GM21367 (cell line): ENCODE data around the gene DNAH5.
A peak's percentile ranks its signal among the peaks of the same experiment; 100 is the strongest.
"Not testable (repeated sequence)": the region's sequence is repeated elsewhere in the genome, so short reads cannot be mapped to it uniquely, and the experiment has no call there.

ENCODE experiments used
- ATAC-seq: cut with Tn5 transposase; IDR thresholded peaks from one replicate; pipeline ENCODE4 v1.9.1; 2021; ENCODE audit not compliant: unreplicated experiment

The DNAH5 gene

DNA sequence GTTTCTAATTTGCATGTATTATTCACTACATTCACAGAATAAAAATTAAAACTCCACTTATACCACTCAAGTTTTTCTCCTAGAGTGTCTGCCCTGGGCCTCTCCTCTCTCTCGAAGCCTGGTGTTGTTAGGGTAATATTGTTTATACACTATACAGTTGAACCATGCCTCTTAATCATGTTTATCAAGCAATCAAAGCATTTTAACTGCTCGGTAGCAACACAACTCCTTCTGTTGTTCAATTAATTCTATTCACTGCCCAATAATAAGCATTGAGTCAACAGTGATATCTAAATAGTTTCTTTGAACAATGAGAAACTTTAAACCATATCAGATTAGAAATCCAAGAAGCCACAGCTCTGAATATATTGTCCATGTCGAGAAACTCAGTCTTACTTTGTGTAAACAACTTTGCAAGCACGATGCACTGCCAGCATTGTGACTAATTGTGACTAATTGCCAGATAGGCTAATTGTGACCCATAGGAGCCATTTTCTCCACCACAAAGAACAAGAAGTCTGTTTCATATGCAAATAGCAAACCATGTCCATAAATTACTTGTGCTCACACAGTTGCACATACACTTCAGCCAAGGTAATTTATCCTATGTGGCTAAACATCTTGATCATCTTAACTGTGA is at the start of gene DNAH5:
Gene DNAH5 (minus strand): TSS at position 129 of the 640 bp plus-strand sequence. CDS start 250 bp downstream, outside the sequence.
- ATAC-seq = no peak

- no peak for ATAC-seq
These were observed 49.4 kb upstream of the DNAH5 start for GRCh38 chr5:13993926-13994325.

DNA sequence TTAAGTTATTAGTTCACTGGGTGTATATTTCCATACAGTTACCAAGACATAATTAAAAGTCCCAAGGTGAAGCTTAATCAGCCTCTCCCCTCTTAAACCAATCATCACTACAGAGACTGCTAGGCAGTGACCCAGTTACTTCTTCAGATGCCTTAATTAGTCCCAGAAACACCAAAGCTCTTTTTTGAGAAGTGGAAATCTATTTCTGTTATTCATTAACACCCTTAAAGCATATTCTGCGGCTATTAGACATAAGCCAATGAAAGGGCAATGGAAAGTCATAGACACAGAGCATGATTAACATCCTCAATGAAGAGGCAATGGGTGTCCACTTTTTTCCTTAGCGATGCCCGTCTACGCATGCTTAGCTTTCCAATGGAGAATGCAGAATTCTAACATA is 48.3 kb upstream of the DNAH5 start:
- no peak for ATAC-seq

- ATAC-seq = no peak
These were observed 46.9 kb upstream of the DNAH5 start for GRCh38 chr5:13991365-13991764.

- ATAC-seq = no peak
These were observed 46.4 kb upstream of the DNAH5 start for GRCh38 chr5:13990896-13991295.

- ATAC-seq = no peak
These were observed 45.3 kb upstream of the DNAH5 start for GRCh38 chr5:13989832-13990231.

DNA sequence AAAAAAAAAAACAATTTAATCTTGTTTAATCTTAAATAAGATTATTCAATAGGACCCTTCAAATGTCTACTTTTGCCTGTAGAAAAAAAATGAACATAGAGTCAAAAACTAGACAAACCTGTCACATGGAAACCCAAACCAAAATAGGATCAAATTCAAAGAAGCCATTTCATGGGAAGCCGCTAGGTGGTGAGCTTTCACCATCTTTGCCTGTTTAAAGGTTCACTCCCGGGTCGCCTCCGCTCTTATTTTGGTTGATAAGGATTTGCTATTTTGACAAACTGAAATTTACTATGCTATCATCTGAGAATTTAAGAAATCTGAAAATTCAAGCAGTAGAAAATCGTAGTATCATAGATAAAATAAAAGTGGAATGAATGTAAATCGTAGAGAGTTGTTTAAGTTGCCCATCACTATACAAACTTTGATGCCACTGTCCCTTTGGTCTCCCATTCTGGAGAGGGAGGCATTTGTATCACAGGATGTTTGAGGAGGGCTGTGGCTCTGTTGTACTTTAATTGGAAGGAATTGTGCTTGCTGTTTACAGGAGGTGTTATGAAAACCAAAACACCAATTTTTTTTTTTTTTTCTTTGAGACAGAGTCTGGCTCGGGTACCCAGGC is 43.5 kb upstream of the DNAH5 start:
- ATAC-seq = no peak

DNA sequence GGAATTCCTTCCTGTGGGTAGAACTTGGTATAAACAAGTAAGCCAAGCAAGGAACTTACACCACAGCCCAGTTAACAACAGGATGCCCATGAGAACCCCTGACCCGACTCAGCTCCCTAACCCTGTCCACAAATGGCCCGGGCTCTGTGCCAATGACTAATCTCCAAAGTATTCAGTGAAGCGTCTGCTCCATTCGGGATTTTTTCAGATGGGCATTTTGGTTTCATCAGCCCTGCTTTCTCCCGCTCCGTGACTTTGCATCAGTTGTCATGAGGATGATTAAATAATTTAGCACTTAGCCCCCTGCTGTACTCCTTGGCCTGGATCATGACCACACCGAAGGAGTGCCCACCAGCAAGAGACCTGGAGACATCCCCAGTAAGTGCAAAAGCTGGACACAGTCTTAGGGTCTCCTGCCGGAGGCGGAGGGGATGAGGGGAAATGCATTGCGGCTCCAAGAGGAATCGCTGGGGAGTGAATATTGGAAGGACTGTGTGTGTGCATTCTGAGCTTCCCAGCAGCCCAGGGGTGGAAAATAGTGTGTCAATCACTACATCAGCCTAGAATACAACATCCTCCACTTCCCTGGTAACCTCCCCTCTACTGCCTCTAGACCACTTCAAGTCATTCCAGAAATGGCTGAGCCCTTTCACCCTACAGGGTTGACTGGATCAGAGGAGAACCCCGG is 41.4 kb upstream of the DNAH5 start:
- ATAC-seq = no peak

GRCh38 chr5:13984888-13985287 is 40.4 kb upstream of the DNAH5 start:
- not testable (repeated sequence) for ATAC-seq

DNA sequence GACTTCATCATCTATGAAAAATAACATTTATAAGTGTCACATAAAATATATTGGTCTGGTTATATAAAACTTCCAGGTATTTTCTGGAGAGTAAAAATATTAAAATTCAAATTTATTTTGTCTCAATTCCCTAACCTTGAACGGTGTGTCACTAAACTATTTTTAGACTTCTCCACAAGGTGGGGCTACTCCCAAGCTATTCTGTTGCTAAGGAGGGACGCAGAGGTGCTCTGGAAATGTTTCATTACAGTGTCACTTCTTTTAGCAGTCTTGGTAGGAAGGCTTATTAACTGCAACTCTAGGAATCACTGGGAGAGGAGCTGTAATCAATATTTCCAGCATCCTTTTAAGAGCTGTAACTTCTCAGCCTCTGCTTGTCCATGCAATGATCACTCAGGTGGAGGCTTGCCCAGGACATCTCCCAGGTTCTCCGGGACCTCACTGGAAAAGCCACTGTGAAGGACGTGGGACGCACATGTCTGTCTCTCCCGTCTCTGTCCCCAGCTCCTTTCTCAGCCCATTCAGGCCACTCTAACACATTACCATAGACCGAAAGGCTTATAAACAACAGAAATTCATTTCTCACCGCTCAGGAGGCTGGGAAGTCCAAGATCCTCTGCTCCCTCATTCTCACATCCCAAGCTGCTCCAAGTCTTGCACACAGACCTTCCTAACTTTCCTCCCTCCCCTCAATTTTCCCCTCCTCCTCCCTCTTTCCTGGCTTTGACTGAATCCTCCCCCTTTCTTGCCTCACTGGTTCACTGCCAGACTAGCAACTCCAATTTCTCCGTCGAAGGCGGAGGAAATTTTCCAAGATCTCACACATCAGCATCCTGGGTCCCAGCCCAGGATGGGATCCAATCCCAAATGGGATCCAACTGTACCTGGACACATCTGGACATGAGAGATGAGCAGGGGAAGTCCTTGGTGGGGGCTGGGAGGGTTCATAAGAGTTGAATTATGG is 32.7 kb upstream of the DNAH5 start:
- no peak for ATAC-seq

- ATAC-seq = no peak
These were observed 31.7 kb upstream of the DNAH5 start for GRCh38 chr5:13976223-13976622.

DNA sequence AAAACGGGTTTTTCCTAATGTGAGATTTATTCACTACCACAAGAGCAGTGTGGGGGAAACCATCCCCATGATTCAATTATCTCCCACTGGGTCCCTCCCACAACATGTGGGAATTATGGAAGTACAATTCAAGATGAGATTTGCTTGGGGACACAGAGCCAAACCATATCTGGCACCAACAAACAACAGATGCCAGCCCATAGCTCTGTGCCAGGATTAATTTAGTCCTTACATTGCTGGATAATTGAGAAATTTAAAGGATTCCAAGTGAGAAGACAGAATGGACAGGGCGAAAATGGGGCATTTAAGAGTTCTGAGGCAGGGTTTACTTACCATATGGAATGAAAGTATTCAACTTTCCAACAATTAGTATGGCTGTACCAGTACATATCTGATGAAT is 30.8 kb upstream of the DNAH5 start:
- ATAC-seq = no peak

DNA sequence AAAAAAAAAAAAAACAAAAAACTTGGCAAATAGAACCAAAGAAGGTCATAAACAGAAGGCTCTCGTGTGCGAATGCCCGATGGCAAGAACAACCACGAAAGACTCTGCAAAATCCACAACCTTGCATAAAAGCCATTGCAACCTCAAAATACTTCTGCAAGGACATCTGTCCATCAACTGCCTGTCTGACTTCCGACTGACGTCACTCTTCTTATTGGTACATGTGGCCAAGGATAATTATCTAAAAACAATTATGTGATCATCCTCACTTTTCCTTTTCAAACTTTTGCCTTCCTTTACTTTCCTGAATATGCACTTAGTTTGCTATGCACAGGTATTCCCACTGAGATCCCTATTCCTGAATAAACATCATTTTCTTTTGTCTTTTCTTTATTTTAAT is 29.2 kb upstream of the DNAH5 start:
- ATAC-seq = no peak

GRCh38 chr5:13972029-13972428 is 27.5 kb upstream of the DNAH5 start:
- no peak for ATAC-seq

DNA sequence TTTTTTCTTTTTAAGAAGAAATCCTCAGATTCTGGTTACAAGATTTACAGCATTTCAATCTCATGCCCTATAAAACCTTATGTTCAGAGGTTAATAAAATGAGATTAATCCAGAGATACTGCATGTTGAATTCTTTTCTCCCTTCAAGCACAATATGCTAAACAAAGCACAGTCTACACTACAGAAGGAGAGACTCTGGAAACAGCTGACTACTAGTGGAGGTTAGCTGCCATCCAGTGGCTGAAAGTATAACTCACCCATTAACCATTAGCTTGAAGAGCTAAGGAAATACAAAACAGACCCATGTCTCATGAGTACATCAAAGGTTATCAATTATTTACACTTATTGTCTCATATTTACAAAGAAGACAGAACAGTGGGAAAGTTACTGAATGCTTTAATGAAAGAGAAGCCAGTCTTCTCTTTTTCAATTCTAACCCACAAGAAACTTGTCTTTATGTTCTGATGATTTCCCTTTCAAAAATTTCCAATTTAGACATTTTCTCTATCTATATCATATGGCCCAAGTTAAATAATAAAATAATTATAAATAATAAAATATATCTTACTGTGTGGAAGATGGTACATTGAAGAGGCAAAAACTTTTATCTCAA is 12.7 kb upstream of the DNAH5 start:
- peak; percentile 97 for ATAC-seq

GRCh38 chr5:13956471-13956870 is 12.0 kb upstream of the DNAH5 start:
- ATAC-seq = no peak

DNA sequence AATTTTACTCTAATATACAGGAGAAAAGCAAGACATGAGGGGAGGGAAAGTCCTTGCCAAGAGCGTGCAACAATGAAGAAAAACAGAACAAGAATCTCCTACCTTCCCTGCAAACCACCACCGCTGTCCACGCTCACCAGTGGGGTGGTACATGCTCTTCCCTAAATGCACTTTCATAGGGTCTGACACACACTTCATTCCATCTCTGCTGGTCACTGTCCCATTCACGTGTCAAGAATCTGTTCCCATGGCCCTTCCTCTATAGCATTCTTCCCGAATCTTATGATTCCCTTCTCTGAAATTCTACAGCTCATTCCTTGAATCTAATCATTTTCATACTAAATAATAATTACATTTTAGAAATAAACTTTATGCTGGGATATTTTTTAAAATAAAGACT is 11.4 kb upstream of the DNAH5 start:
- ATAC-seq = no peak

DNA sequence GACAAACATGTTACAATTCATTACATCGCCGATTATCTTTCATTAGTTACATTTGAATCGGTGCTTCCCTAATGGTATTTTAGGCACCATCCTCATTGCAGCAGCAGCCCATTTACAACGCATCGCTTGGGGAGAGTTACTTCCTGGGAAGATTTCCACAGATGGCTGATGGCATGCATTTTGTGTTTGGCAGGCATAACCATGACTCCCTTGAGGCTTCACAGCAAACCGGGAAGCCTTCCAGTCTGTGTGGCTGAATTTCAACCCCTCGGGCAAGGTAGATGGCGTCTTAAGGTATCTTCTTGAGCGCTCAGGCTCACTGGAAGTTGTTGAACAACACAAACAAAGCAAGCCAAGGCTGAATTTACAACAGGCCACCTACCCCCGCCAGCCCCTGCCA is 1.6 kb upstream of the DNAH5 start:
- ATAC-seq = no peak

- ATAC-seq = no peak
These were observed 783 bp upstream of the DNAH5 start for GRCh38 chr5:13945271-13945670.

DNA sequence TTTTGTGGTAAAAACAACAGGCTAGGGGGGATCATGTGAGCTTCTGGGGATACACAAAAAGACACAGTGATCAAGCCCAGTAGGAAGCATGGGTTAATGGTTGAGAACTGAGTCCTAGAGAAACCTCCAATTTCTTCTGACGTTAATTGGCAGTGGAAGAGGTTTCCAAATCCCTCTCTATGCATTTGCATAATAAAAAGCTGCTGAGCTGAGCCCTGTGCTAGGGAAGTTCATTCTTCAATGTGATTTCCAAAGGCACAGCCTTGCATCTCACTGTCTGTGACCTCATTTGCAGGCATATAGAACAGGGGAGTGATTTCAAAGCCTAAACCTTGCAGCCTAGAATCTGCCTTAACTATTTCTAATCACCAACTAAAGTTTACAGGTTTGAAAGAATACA is 812 bp downstream of the DNAH5 start:
- no peak for ATAC-seq

DNA sequence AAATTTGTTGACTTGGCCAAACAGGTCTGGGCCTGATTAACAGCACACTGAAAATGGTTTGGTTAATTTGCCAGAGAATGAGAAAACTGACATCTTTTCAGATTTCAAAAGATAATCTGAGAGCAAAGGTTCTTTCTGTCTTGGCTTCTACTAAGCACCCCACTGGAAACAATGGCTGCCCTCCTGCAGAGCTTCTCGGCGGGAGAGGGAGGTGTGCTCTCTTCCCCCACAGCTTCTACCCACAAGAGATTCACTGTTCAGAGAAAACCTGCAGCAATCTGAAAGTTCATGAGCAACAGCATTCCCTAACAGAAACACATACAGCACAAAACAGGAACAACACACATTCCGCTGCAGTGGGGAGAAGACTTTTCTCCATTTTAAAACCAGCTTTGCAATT is 3.0 kb downstream of the DNAH5 start:
- no peak for ATAC-seq
